ENCODE data around the gene CFAP68. TPM values are rescaled to one million over a fixed set of nuclear protein-coding genes. Genes with fewer than 3 reads are reported as not detected.

CFAP68 gene
- total RNA-seq, 1 experiment from 2014 or later = 49.6 TPM

GRCh38 chr11:111913031-111913861 lies 33.9 kb downstream of the CFAP68 start:
- no peaks in the 10 kb centered on the region for H3K9me3 ChIP-seq (ENCODE audit: control insufficient read depth in 1 of 2, insufficient read depth in 1 of 2, low read depth in 1 of 2, low read length in 2 of 2)
- no peaks in the 10 kb centered on the region for H3K9me2 ChIP-seq (ENCODE audit: insufficient read depth)
- H3K27me3 ChIP-seq (ENCODE audit: insufficient read depth, low read length) = peaks cover 12% of the 10 kb centered on the region; the same call in 1 of the 2 replicates
- intact Hi-C loops (cut with micrococcal nuclease) = no loop called here
- peaks cover 2% of the 10 kb centered on the region in 2 experiments; a peak in 3 of 4 replicates for H3K4me1 ChIP-seq (ENCODE audit: control insufficient read depth in 1 of 2, insufficient read depth in 2 of 2, low read length in 2 of 2)
- H3K27ac ChIP-seq (ENCODE audit: low read depth, low read length) = no peak overlapping the region
- H3K4me3 ChIP-seq (replicated peaks in 1 of 2; ENCODE audit: low read depth in 1 of 2, low read length in 2 of 2) = no peak overlapping the region
- H2AFZ ChIP-seq (ENCODE audit: low read depth, low read length, poor library complexity, severe bottlenecking) = no peak overlapping the region
- no peak for DNase-seq (ENCODE audit: low read depth, low spot score)
- H4K20me1 ChIP-seq (ENCODE audit: insufficient read depth) = no peaks in the 10 kb centered on the region
- no peaks in the 10 kb centered on the region for H3K36me3 ChIP-seq (ENCODE audit: control insufficient read depth in 1 of 2, insufficient read depth in 2 of 2, low read length in 2 of 2)
- no peak overlapping the region for H3K4me2 ChIP-seq (ENCODE audit: low read length)
- no peaks in the 10 kb centered on the region for H3K79me2 ChIP-seq (ENCODE audit: insufficient read depth, low read length)
- ChIA-PET RAD21 (ENCODE audit: low non-redundant PET in 1 of 2, low total read pairs in 2 of 2, uncharacterized antibody in 2 of 2, unreplicated experiment in 2 of 2) (no interaction called here), CTCF (no interaction called here), POLR2A (no interaction called here)
- no peak for TF ChIP-seq CEBPB (IDR thresholded peaks at IDR 0.05; ENCODE audit: low read depth)
- TF ChIP-seq EZH2phosphoT487 (IDR thresholded peaks at IDR 0.05; ENCODE audit: borderline replicate concordance) = no peak
- TF ChIP-seq CTCF (IDR thresholded peaks at IDR 0.05 in 2 of 3, conservative IDR thresholded peaks at IDR 0.05 in 1 of 3; ENCODE audit: borderline replicate concordance in 1 of 3, insufficient read depth in 1 of 3, low read depth in 2 of 3, low read length in 2 of 3) = no peak
- TF ChIP-seq YY1 (IDR thresholded peaks at IDR 0.05; ENCODE audit: extremely low read depth, insufficient replicate concordance, low read depth, low read length) = no peak
- TF ChIP-seq ELF1 (IDR thresholded peaks at IDR 0.05; ENCODE audit: borderline replicate concordance, low read depth) = no peak
- no peak for TF ChIP-seq ATF3 (IDR thresholded peaks at IDR 0.05)
- no peak for TF ChIP-seq MAX (IDR thresholded peaks at IDR 0.05)
- no peak for TF ChIP-seq SIN3A (IDR thresholded peaks at IDR 0.05; ENCODE audit: low read depth)
- TF ChIP-seq EGR1 (IDR thresholded peaks at IDR 0.05; ENCODE audit: low read depth) = no peak
- no peak for TF ChIP-seq ZFX (IDR thresholded peaks at IDR 0.05)
- TF ChIP-seq SRF (IDR thresholded peaks at IDR 0.05; ENCODE audit: low read depth) = no peak
- TF ChIP-seq RAD21 (IDR thresholded peaks at IDR 0.05; ENCODE audit: low read depth) = no peak
- TF ChIP-seq ZNF274 (IDR thresholded peaks at IDR 0.05; ENCODE audit: low read depth, low read length) = no peak
- ATAC-seq = no peak
- no peak overlapping the region for H3K9ac ChIP-seq (ENCODE audit: low read length)
- BruUV-seq (replicated peaks) = no TSS peak
